ENCODE results near the gene SLC27A2.

The SLC27A2 gene

GRCh38 chr15:50281427-50281826, 99.4 kb downstream of the SLC27A2 start:
- DNase-seq = no peak

Data from stimulated activated CD4-positive, alpha-beta T cell treated with anti-CD3 and anti-CD28 coated beads, Interleukin-2, amount 100 ng/mL, for 24 hours (primary cell).